Measurements from ENCODE around the gene SMG7. TPM values are rescaled to one million over a fixed set of nuclear protein-coding genes. Genes with fewer than 3 reads are reported as not detected.
A peak's percentile ranks its signal among the peaks of the same experiment; 100 is the strongest.

The SMG7 gene
- total and polyA plus RNA-seq, 2 of the 4 experiments (the other 2 are of a cell fraction) = 18.1 to 22.6 TPM

GRCh38 chr1:183515002-183515689 lies 42.8 kb downstream of the SMG7 start:
- Histone ChIP-seq H3K27ac (ENCODE audit: insufficient read depth, low read length) (no peak overlapping the region), H2AK5ac (ENCODE audit: low read depth, low read length) (no peak overlapping the region), H2BK5ac (ENCODE audit: low read depth, low read length, poor library complexity, severe bottlenecking) (peak overlapping the region; percentile 70), H3K9me3 (ENCODE audit: control insufficient read depth, insufficient read depth, low read length) (no peaks in the 10 kb centered on the region), H2BK20ac (ENCODE audit: low read depth, low read length) (no peak overlapping the region), H2AK9ac (replicated peaks; ENCODE audit: low read depth, low read length, poor library complexity) (no peak overlapping the region), H3K4me2 (ENCODE audit: low read depth, low read length) (peak overlapping the region; percentile 67; the same call in 1 of the 2 replicates), H3K56ac (ENCODE audit: extremely low read depth, insufficient read depth, low read length) (no peak overlapping the region), H3K36me3 (ENCODE audit: control insufficient read depth, insufficient read depth, low read length) (peaks cover 6% of the 10 kb centered on the region), H3K79me1 (ENCODE audit: low read depth in 1 of 2, low read length in 2 of 2) (peaks cover 22 to 39% of the 10 kb centered on the region in 2 experiments), H2BK15ac (ENCODE audit: low read depth, low read length) (no peak overlapping the region), H3K14ac (replicated peaks; ENCODE audit: low read depth, low read length) (no peak overlapping the region), H3K4me1 (ENCODE audit: control insufficient read depth, insufficient read depth, low read length) (peaks cover 4% of the 10 kb centered on the region; the same call in 1 of the 2 replicates), H3K27me3 (ENCODE audit: control insufficient read depth, insufficient read depth, low read length) (no peaks in the 10 kb centered on the region), H4K20me1 (ENCODE audit: insufficient read depth, low read length) (peaks cover 7% of the 10 kb centered on the region), H3K18ac (ENCODE audit: low read depth, low read length) (no peak overlapping the region), H2AFZ (replicated peaks; ENCODE audit: low read length, poor library complexity) (no peak overlapping the region), H3K4me3 (ENCODE audit: insufficient read depth, low read depth, low read length) (no peak overlapping the region), H3K4ac (ENCODE audit: low read depth, low read length) (no peak overlapping the region), H4K5ac (ENCODE audit: low read depth, low read length) (no peak overlapping the region), H3K23ac (ENCODE audit: low read depth, low read length) (no peak overlapping the region), H3K9ac (ENCODE audit: low read depth, low read length) (no peak overlapping the region), H3K9me1 (ENCODE audit: insufficient read depth, low read length) (peaks cover 2% of the 10 kb centered on the region; the same call in 1 of the 2 replicates), H2BK120ac (ENCODE audit: low read depth, low read length) (no peak overlapping the region), H4K91ac (ENCODE audit: insufficient read depth, low read depth, low read length) (no peak overlapping the region), H4K8ac (ENCODE audit: low read depth in 2 of 2, low read length in 2 of 2) (no peak overlapping the region)
- WGBS, 2 experiments (ENCODE audit: extremely low coverage in 2 of 2, insufficient read length in 1 of 2) = no CpG with 5 or more reads among the region's 2 CpGs
- ATAC-seq (ENCODE audit: low read depth) (peak; percentile 94), DNase-seq (peak; percentile 93)
- in situ Hi-C loops (cut with MboI; ENCODE audit: low sequenced_read_pairs) (no loop called here), dilution Hi-C loops (cut with HindIII; ENCODE audit: low sequenced_read_pairs, unreplicated experiment) (no loop called here), intact Hi-C loops (cut with micrococcal nuclease) (loop anchor here (5.0 kb wide), 2 partner anchors 37 to 43 kb away; partner anchors contain the start of gene SMG7)
- BruUV-seq (replicated peaks) = no TSS peak
- POLR2A ChIA-PET (ENCODE audit: unreplicated experiment) = interaction anchor here (0.6 kb wide), 1 partner anchor 44 kb away, joined by 5 read pairs; no protein-coding TSS in a partner anchor
- CTCF ChIA-PET = interaction anchor here (0.6 kb wide), 1 partner anchor 12 kb away, joined by 3 read pairs; no protein-coding TSS in a partner anchor
- TF ChIP-seq USF2 (IDR thresholded peaks at IDR 0.05; ENCODE audit: low read depth, low read length) = no peak
- TF ChIP-seq SMC3 (IDR thresholded peaks at IDR 0.05; ENCODE audit: low read depth, low read length) = no peak
- 0 out of 2 replicates have a peak, but pooled peaks have one; percentile 42 for TF ChIP-seq MXI1 (IDR thresholded peaks at IDR 0.05; ENCODE audit: borderline replicate concordance, low read depth, low read length)
- TF ChIP-seq ELK1 (IDR thresholded peaks at IDR 0.05; ENCODE audit: borderline replicate concordance, low read depth, low read length) = no peak
- TF ChIP-seq NFE2L2 (IDR thresholded peaks at IDR 0.05; ENCODE audit: low read depth, low read length) = peak; percentile 45; the same call in 1 of the 2 replicates
- TF ChIP-seq RCOR1 (IDR thresholded peaks at IDR 0.05; ENCODE audit: insufficient replicate concordance, low read length) = no peak
- TF ChIP-seq RAD21 (IDR thresholded peaks at IDR 0.05; ENCODE audit: low read length) = no peak
- TF ChIP-seq MAZ (IDR thresholded peaks at IDR 0.05; ENCODE audit: borderline replicate concordance, low read depth, low read length) = no peak
- no peak for TF ChIP-seq CTCF (conservative IDR thresholded peaks at IDR 0.05; ENCODE audit: low read depth, low read length)
- TF ChIP-seq CEBPB (IDR thresholded peaks at IDR 0.05; ENCODE audit: low read depth, low read length) = peak; percentile 96
- peak; percentile 97 for TF ChIP-seq FOS (IDR thresholded peaks at IDR 0.05; ENCODE audit: low read depth, low read length)
- no peak; the same call in 1 of the 2 replicates for TF ChIP-seq CHD1 (IDR thresholded peaks at IDR 0.05; ENCODE audit: low read depth, low read length)
- no peak for TF ChIP-seq RFX5 (IDR thresholded peaks at IDR 0.05; ENCODE audit: low read depth, low read length)
- no peak; the same call in 1 of the 2 replicates for TF ChIP-seq MAFK (IDR thresholded peaks at IDR 0.05; ENCODE audit: low read depth, low read length)

Measured in IMR-90 (cell line).